GM11168 (cell line): ENCODE data around the gene REN.

Source experiments
- in situ Hi-C: fragments of 300-500 bp; cut with MboI; formaldehyde crosslinking; loops from one replicate; pipeline ENCODE4 v1.12.0; 2022; ENCODE audit warnings: low sequenced_read_pairs; ENCODE audit not compliant: unreplicated experiment

The REN gene

GRCh38 chr1:204166219-204166618 lies at the start of gene REN:
REN (minus strand) TSS chr1:204166337; CDS start chr1:204166293, 44 bp downstream.
- in situ Hi-C loops = no loop called here

DNA sequence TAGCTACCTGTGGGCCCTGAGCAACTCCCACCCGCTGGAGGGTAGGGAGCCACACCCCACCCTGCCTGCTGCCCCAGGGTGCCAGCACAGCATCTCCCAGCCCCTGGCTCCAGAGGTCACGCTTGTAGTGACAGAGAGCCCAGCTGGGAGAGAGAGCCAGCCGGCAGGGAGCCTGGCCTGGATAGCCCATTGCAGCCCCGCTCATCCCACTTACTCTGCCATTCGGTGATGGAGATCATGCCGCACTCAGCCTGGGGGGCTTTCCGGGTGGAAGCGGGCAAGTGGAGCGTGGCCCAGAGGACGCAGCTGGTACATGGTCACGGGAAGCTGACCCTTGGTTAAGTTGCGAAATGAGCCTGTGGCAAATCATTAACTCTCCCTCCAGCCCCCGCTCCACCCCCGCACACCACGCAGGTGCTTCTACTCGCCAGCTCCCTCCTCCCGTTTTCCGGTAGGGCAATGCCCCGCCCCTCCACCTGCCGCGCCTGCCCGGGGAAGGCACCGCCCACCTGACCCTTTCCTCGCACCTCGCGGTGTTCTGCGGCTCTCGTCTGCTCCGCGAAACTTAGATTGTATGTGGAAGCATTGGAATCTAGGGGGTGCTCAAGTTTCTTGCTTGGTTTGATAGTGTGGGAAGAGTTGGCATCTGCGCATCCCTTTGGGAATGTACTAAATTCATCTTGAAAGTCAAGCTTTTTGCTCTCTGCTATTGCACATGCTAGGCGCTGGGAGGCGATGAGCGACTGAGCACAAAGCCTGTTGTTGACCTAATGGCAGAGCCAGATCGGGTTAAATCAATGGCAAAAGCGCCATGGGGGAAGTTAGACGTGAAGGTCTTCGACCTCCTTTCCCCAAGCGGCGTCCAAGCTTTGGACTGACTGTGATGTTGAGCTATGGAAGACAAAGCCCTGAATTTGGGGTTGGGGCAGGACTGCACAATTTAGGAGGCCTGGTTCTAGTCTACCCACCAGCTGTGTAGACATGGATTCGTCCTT lies 47.8 kb upstream of the REN start, which contains the start of gene GOLT1A:
GOLT1A (minus strand) TSS at position 321 of the 995 bp plus-strand sequence; CDS start at position 239, 82 bp downstream.
- in situ Hi-C loops = no loop called here

- in situ Hi-C loops = no loop called here
These were observed 46.6 kb upstream of the REN start for GRCh38 chr1:204212715-204213114.

DNA sequence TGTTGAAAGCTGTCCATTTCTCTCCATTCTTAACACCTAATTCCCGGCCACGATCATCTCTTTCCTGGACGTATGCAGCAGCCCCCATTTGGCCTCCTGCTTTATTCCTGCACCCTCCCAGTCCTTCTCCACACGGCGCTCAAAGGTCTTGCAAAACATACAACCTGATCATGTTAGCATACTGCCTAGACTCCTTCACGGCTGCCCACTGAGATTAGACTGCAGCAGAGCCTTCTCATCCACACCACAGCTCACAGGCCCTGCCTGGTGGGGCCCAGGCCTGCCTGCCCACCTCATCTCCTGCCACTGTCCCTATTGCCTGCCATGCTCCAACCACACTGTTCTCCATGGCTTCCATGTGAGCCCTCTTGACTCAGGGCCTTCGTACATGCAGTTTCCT lies 44.9 kb upstream of the REN start:
- in situ Hi-C loops = no loop called here

DNA sequence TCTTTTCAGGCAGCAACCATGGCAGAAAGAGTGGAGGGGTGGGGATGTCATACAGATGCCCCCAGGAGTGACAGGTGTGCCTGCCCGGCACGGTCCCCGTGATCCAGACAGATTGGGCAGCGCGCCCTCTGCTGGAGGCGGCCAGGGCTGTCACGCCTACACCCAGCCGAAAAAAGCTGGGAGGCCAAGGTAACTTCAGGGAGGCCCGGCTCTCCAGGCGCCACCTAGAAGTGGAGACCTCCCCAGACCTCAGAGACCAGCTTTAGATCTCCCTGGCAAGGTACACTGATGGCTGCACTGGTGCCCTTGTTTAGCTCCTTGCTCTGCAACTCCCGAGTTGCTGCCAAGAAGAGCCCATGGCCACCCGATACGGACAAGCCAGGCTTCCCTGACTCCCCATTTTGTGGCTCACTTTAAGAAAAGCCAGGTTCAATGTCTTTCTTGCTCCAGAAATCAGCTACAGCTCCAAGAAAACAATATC lies 41.0 kb upstream of the REN start:
- in situ Hi-C loops = no loop called here

DNA sequence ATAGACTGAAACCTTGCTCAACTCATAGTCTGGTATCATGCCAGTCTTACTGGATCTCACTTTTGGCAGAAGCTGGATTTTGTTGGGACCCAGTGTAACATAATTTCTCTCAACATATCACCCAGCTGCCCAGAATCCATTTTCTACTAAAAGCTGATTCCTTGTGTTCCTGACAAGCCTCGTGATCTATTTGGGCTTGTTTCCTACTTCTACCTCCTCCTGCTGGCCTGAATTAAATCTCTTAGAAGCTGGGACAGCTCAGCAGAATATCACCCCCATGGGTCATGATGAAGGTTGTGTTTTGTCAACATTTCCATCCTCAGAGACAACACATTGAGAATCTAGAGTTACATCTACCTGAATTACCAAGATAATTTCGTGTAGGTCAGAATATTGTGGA lies 40.0 kb upstream of the REN start:
- in situ Hi-C loops = no loop called here

DNA sequence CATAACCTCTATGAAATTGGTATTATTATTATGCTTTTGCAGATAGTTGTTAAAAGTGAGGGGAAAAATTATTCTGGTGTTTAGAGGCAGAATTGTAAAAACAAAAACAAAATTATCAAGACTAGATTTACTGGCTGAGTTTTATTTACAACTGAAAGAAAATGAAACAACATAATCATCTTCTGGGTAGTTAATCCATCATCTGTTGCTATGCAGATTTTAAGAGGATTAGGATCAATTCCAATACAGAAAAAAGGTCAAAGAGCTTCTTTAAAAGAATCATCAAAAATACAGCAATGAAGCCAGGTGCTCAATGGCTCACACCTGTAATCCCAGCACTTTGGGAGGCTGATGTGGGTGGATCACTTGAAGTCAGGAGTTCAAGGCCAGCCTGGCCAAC lies 39.3 kb upstream of the REN start:
- in situ Hi-C loops = no loop called here

GRCh38 chr1:204204944-204205343 lies 38.8 kb upstream of the REN start:
- in situ Hi-C loops = no loop called here

DNA sequence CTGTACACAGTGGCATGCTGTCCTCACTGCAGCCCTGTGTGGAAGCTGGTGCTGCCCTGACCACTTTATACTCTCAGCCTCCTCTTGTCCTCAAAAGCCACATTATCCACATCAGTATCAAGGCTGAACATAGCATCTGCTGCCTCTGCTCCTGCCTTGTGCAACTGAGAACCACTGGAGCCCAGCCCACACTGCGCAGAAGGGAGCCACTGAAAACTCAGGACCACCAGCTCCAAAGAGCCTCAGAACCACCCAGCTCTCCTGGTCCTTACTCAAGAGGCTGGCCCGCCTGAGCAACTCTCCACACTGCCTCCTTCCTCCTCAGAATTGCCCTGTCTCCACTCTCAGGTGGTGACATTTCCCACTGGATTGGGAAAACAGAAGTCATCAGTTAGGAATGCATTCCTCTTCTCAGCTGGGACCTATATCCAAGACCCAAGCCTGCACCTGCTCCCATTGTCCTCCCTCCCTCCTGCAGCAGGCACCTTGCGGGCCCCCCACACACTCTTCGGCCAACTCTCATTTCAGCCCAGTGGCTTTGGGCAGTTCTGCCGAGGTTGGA lies 37.1 kb upstream of the REN start:
- in situ Hi-C loops = no loop called here

- in situ Hi-C loops = no loop called here
These were observed 36.3 kb upstream of the REN start for GRCh38 chr1:204202481-204202880.

- in situ Hi-C loops = no loop called here
These were observed 35.4 kb upstream of the REN start for GRCh38 chr1:204201348-204202040.

DNA sequence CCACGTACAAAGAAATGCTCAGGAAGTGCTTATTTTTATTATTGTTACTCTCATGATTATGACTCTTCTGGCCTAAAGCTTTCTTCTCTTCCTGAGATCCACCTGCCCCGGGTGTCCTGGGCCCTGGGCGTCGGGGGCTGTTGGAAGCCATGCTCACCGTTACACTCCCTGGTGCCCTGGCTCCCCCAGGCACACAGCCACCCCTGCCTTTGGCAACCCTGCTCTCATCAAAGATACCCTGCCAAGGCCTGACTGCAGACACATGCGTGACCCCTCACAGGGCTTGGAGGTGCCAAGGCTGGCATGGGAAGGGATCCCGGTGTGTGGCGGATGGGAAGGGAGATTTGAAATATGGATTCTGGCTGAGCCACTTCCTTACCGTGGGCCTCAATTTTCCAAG lies 33.4 kb upstream of the REN start:
- in situ Hi-C loops = no loop called here

- in situ Hi-C loops = no loop called here
These were observed 32.5 kb upstream of the REN start for GRCh38 chr1:204198348-204199340.

- in situ Hi-C loops = no loop called here
These were observed 30.9 kb upstream of the REN start for GRCh38 chr1:204197068-204197467.

DNA sequence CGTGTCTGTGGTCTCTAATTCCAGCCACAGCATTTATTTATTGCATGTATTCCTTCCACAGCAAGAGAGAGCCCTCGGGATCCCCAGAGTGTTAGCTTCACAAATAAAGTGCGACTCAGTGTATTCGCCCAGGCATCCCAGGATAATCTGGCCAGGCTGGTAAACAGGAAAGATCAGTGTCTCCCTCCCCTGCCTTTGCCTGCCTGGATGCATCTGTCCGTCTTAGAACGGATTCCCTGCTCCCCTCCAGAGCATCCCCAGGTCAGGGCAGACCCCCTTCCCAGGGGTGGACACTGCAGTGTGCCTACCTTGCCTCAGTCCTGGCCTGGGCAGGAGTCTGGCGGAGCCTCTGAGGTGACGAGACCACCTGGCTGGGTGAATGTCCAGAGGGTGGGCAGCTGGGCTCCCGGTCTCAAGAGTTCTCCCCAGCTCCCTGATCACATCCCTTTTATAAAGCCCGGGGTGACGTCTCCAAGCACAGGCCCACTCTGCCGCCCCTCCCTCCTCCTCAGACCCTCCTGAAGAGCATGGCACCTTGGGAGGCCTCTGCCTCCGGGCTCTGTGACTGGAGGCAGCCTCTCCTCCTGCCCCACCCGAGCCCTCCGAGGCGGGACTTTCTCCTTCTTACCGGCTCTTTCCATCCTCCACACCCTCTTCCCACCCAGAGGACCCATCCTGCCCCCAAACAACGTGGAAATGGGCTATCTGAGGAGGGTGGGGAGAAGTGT lies 30.1 kb upstream of the REN start, which contains the start of gene KISS1:
KISS1 (minus strand) TSS at position 424 of the 728 bp plus-strand sequence. CDS start 3,615 bp downstream, outside the sequence.
- in situ Hi-C loops = no loop called here

DNA sequence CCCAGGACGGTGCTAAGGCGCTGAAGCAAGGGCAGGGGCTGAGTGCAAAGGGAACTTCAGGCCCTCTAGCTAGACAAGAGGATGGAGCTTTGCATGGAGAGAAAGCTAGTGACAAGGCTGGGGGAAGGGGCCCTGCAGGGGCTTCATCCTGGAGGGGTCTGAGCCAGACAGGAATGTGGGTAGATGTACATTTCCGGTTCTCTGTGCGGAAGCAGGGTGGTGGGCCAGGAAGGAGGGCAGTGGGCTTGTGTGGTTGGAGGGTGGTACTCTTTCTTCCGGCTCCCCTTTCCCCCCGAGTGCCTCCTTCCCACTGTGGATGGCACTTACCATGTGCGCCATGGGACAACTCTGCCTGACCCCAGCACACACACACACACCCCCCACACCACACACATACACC lies 28.6 kb upstream of the REN start:
- in situ Hi-C loops = no loop called here

GRCh38 chr1:204194080-204194479 lies 27.9 kb upstream of the REN start:
- in situ Hi-C loops = no loop called here

- in situ Hi-C loops = no loop called here
These were observed 26.6 kb upstream of the REN start for GRCh38 chr1:204192589-204193352.
